ENCODE data around the gene VARS2. TPM values are rescaled to one million over a fixed set of nuclear protein-coding genes. Genes with fewer than 3 reads are reported as not detected.

The VARS2 gene
- total RNA-seq, 1 donor from 2014 or later = 18.9 TPM

DNA sequence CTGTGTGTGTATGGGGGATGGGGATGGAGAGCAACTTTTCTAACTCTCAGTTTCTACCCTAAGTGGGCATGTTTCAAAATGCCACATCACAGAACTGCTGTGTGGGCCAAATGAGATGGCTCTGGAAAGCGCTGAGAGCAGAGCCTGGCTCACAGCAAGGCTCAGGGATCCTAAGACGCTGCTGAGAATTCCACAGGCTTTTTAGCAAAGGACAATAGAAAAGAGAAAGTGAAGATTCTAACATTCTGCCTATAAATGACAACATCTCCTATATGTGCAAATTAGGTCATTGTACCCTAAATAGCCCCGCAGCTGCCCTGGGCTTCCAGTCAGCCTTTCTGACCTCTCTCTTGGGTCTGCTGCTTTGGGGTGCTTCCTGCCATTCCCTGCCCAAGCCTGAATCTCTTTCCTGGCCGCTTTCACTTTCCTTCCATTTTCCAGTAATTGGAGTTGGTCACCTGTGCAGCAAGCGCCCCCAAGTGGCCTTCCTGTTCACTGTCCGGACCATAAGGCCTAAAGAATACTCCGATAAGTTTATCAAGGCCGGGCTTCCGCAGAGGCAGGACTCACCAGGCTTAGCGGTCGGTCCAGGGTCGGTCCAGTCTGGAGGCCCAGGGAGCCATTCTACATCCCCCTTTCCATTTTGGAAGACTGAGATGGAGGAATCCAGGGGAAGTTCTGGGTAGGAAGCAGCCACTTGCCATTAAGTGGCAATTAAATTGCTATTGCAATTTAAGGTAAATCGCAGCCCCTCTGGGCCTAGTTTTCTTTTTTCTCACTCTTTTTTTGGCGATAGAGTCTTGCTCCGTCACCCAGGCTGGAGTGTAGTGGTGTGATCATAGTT is 36.4 kb upstream of the VARS2 start:
- no peaks in the 10 kb centered on the region for H3K27me3 ChIP-seq
- H3K9me3 ChIP-seq = no peaks in the 10 kb centered on the region
- no peaks in the 10 kb centered on the region for H3K36me3 ChIP-seq
- H3K27ac ChIP-seq = peak overlapping the region; percentile 89
- intact Hi-C loops (cut with DNase I) = loop anchor here (2.0 kb wide), 1 partner anchor 47 kb away; no protein-coding TSS in a partner anchor
- H3K4me1 ChIP-seq = peaks cover 53% of the 10 kb centered on the region
- peak; percentile 33 to 83 for TF ChIP-seq POLR2AphosphoS5 (IDR thresholded peaks at IDR 0.05; ENCODE audit: insufficient read depth in 1 of 2, low read depth in 1 of 2)
- no peak for TF ChIP-seq POLR2A (IDR thresholded peaks at IDR 0.05)
- TF ChIP-seq, protein P1, sequence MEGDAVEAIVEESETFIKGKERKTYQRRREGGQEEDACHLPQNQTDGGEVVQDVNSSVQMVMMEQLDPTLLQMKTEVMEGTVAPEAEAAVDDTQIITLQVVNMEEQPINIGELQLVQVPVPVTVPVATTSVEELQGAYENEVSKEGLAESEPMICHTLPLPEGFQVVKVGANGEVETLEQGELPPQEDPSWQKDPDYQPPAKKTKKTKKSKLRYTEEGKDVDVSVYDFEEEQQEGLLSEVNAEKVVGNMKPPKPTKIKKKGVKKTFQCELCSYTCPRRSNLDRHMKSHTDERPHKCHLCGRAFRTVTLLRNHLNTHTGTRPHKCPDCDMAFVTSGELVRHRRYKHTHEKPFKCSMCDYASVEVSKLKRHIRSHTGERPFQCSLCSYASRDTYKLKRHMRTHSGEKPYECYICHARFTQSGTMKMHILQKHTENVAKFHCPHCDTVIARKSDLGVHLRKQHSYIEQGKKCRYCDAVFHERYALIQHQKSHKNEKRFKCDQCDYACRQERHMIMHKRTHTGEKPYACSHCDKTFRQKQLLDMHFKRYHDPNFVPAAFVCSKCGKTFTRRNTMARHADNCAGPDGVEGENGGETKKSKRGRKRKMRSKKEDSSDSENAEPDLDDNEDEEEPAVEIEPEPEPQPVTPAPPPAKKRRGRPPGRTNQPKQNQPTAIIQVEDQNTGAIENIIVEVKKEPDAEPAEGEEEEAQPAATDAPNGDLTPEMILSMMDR (IDR thresholded peaks at IDR 0.05) = peak; percentile 78 to 94 (median 80)
- peak overlapping the region; percentile 27 to 34 for H3K4me3 ChIP-seq
- no peak for DNase-seq (ENCODE audit: extremely low spot score in 2 of 2)

- Histone ChIP-seq H3K4me3 (no peak overlapping the region), H3K27me3 (no peaks in the 10 kb centered on the region), H3K9me3 (no peaks in the 10 kb centered on the region), H3K4me1 (peaks cover 69% of the 10 kb centered on the region), H3K36me3 (no peaks in the 10 kb centered on the region), H3K27ac (no peak overlapping the region)
- no peak for DNase-seq (ENCODE audit: extremely low spot score in 2 of 2)
- intact Hi-C loops (cut with DNase I) = loop anchor here (10.0 kb wide), 1 partner anchor 195 kb away; the partner anchor contains the start of gene PPP1R18
- no peak for TF ChIP-seq POLR2AphosphoS5 (IDR thresholded peaks at IDR 0.05; ENCODE audit: insufficient read depth in 1 of 2, low read depth in 1 of 2)
- no peak for TF ChIP-seq POLR2A (IDR thresholded peaks at IDR 0.05)
- TF ChIP-seq, protein P1 (IDR thresholded peaks at IDR 0.05) = no peak
These were observed 34.2 kb upstream of the VARS2 start for GRCh38 chr6:30879684-30880427.

DNA sequence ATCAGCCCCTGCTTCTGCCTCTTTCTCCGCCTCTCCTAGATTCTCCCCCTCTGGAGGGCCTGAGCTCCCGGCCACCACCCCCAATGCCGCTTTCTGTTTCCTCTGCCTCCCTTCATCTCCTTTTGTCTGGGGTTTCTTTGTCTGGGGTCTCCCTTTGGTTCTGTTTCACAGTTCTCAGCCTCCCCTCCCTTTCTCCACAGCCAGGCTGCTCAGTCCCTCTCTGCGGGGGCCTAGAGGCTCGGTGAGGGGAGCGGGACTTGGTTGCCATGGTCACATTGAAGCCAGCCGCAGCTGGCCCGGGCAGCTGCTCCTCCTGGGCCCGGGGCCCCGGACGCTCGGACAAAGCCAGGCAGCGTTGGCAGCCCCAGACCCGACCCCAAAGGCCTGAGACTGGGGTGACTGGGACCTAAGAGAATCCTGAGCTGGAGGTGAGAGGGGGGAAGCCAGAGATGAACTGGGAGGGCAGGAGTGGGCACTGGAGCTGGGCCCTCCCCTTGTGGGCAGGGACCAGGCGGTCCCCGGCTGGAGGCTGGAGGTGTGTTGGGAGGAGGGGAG is 33.3 kb upstream of the VARS2 start:
- H3K9me3 ChIP-seq = no peaks in the 10 kb centered on the region
- H3K4me3 ChIP-seq = no peak overlapping the region
- no peaks in the 10 kb centered on the region for H3K27me3 ChIP-seq
- no peak for TF ChIP-seq POLR2AphosphoS5 (IDR thresholded peaks at IDR 0.05; ENCODE audit: insufficient read depth in 1 of 2, low read depth in 1 of 2)
- TF ChIP-seq, protein P1 (IDR thresholded peaks at IDR 0.05) = no peak
- peaks cover 71% of the 10 kb centered on the region for H3K4me1 ChIP-seq
- intact Hi-C loops (cut with DNase I) = loop anchor here (10.0 kb wide), 1 partner anchor 196 kb away; the partner anchor contains the start of gene PPP1R18
- no peak for DNase-seq (ENCODE audit: extremely low spot score in 2 of 2)
- no peaks in the 10 kb centered on the region for H3K36me3 ChIP-seq
- peak overlapping the region; percentile 95 for H3K27ac ChIP-seq

DNA sequence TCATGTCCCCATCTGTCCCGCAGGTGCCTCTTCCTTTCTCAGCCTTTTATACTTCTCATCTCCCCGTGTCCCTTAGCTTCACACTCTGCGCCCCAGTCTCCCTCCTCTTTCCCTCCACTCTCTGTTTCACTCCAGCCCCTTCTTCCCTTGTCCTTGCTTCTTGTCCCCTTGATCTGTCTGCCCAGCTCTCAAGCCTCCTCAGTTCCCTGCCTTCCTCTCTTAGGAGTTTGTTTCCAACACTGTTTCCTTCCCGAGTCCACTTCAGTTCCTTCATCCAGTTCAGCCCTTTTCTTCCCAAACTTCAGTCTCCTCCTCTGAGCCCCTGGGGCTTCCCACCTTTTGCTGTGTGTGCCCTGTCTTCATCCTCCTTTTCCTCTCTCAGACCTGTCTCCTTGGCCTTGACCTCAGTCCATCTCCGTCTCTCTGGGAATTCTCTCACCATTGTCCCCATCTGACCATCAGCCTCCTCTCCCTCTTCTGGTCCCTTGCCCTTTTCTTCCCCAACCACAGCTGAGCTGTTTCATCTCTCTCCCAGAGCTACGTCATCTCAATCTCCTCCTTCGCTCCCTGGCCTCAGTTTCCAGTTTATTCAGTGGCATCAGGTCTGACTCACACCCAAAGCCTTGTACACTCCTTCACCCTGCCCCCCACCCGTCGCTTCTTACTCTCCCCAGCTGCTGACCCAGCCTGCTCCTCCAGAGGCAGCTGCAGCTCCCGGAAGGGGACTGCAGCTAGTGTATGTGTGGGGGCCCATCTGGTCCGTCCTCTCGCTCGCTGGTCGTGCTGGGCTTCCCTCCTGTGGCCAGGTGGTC is 32.4 kb upstream of the VARS2 start:
- peak overlapping the region; percentile 95 for H3K27ac ChIP-seq
- H3K27me3 ChIP-seq = no peaks in the 10 kb centered on the region
- no peak for DNase-seq (ENCODE audit: extremely low spot score in 2 of 2)
- no peak overlapping the region for H3K4me3 ChIP-seq
- H3K36me3 ChIP-seq = no peaks in the 10 kb centered on the region
- H3K4me1 ChIP-seq = peaks cover 72% of the 10 kb centered on the region
- TF ChIP-seq, protein P1 (IDR thresholded peaks at IDR 0.05) = no peak
- TF ChIP-seq POLR2A (IDR thresholded peaks at IDR 0.05) (no peak), POLR2AphosphoS5 (IDR thresholded peaks at IDR 0.05; ENCODE audit: insufficient read depth in 1 of 2, low read depth in 1 of 2) (no peak)
- intact Hi-C loops (cut with DNase I) = loop anchor here (2.0 to 10.0 kb wide), 2 partner anchors 57 to 197 kb away; partner anchors contain the start of gene PPP1R18
- no peaks in the 10 kb centered on the region for H3K9me3 ChIP-seq
